ENCODE measurements around the gene MRTFB. TPM values are rescaled to one million over a fixed set of nuclear protein-coding genes. Genes with fewer than 3 reads are reported as not detected.

The MRTFB gene
- total and polyA plus RNA-seq, 2 of the 13 experiments (the other 11 are each of a cell fraction or from before 2014, with no cell fraction given), result 11.4 to 14.0 TPM

DNA sequence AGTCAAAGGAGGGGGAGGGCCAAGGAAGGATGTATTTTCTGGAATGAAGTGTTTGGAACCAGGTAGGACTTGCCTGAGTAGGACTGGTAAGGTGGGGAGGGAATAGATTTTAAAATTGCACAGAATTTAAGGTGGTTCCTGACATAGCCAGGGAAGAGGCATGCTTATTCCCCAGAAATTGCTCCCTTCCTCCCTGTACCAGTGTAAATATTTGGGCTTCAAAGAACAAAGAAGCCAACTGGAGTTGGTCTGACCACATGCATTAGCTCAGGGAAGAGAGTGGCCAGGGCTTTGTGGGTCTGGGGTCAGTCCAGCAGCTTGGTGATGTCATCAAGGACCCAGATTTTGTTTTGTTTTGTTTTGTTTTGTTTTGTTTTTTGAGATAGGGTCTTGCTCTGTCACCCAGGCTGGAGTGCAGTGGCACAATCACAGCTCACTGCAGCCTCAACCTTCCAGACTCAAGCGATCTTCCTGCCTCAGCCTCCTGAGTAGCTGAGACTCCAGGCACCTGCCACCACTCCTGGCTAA, 9.3 kb upstream of the MRTFB start:
- ChIA-PET CTCF (ENCODE audit: low intra/inter-chr PET ratio, low total read pairs) (no interaction called here), POLR2A (interaction anchor here (0.6 to 1.1 kb wide), 2 partner anchors 9 to 142 kb away, joined by 3 to 4 read pairs; partner anchors contain the start of gene ERCC4)
- no peak overlapping the region for H2AFZ ChIP-seq (ENCODE audit: low read length)
- H3K9ac ChIP-seq (ENCODE audit: insufficient read depth, low read depth, low read length), result no peak overlapping the region
- ATAC-seq (peak; percentile 70), DNase-seq (ENCODE audit: low spot score) (peak; percentile 38), FAIRE-seq (peak; percentile 69)
- no peak overlapping the region for H3K4me2 ChIP-seq (ENCODE audit: low read depth, low read length)
- H3K9me3 ChIP-seq (ENCODE audit: low read length), result 0 out of 2 replicates have a peak, but pooled peaks cover under 1% of the 10 kb centered on the region
- no peaks in the 10 kb centered on the region for H3K79me2 ChIP-seq (ENCODE audit: insufficient read depth, low read length)
- no peak overlapping the region for H3K27ac ChIP-seq (ENCODE audit: extremely low read length, insufficient read depth, low read length)
- no peaks in the 10 kb centered on the region for H4K20me1 ChIP-seq (ENCODE audit: insufficient read depth, low read length)
- no peaks in the 10 kb centered on the region for H3K36me3 ChIP-seq (replicated peaks in 1 of 2; ENCODE audit: control insufficient read depth in 1 of 2, insufficient read depth in 2 of 2, low read length in 2 of 2)
- no peak overlapping the region for H3K4me3 ChIP-seq (replicated peaks in 1 of 3; ENCODE audit: insufficient read depth in 1 of 3, low read depth in 2 of 3, low read length in 3 of 3)
- intact Hi-C loops (cut with micrococcal nuclease; ENCODE audit: unreplicated experiment), result no loop called here
- in situ Hi-C loops (cut with HindIII; ENCODE audit: extremely low pct_ligation_motif_present, low pct_unique_long_range_greater_than_20kb), result no loop called here
- BruUV-seq (replicated peaks), result no TSS peak
- H3K27me3 ChIP-seq (ENCODE audit: control insufficient read depth in 1 of 2, insufficient read depth in 2 of 2, low read length in 2 of 2), result 0 out of 5 replicates have a peak, but pooled peaks cover 3 to 12% of the 10 kb centered on the region in 2 experiments
- H3K4me1 ChIP-seq (ENCODE audit: insufficient read depth, low read length), result peaks cover 14% of the 10 kb centered on the region
- 97% methylated on average over 1 of the region's 1 CpG for WGBS (ENCODE audit: low lambda C conversion rate)
- 0 out of 2 replicates have a peak, but pooled peaks have one; percentile 0 for TF ChIP-seq TAF1 (CRISPR knock-in tag; IDR thresholded peaks at IDR 0.05)
- peak; percentile 47; the same call in 1 of the 2 replicates for TF ChIP-seq HMGXB3 (CRISPR knock-in tag; IDR thresholded peaks at IDR 0.05; ENCODE audit: borderline replicate concordance)
- no peak for TF ChIP-seq ZBTB37 (CRISPR knock-in tag; IDR thresholded peaks at IDR 0.05)
- TF ChIP-seq ZMAT3 (CRISPR knock-in tag; conservative IDR thresholded peaks at IDR 0.05), result no peak
- TF ChIP-seq, protein P1, sequence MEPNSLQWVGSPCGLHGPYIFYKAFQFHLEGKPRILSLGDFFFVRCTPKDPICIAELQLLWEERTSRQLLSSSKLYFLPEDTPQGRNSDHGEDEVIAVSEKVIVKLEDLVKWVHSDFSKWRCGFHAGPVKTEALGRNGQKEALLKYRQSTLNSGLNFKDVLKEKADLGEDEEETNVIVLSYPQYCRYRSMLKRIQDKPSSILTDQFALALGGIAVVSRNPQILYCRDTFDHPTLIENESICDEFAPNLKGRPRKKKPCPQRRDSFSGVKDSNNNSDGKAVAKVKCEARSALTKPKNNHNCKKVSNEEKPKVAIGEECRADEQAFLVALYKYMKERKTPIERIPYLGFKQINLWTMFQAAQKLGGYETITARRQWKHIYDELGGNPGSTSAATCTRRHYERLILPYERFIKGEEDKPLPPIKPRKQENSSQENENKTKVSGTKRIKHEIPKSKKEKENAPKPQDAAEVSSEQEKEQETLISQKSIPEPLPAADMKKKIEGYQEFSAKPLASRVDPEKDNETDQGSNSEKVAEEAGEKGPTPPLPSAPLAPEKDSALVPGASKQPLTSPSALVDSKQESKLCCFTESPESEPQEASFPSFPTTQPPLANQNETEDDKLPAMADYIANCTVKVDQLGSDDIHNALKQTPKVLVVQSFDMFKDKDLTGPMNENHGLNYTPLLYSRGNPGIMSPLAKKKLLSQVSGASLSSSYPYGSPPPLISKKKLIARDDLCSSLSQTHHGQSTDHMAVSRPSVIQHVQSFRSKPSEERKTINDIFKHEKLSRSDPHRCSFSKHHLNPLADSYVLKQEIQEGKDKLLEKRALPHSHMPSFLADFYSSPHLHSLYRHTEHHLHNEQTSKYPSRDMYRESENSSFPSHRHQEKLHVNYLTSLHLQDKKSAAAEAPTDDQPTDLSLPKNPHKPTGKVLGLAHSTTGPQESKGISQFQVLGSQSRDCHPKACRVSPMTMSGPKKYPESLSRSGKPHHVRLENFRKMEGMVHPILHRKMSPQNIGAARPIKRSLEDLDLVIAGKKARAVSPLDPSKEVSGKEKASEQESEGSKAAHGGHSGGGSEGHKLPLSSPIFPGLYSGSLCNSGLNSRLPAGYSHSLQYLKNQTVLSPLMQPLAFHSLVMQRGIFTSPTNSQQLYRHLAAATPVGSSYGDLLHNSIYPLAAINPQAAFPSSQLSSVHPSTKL (CRISPR knock-in tag; IDR thresholded peaks at IDR 0.05), result 0 out of 2 replicates have a peak, but pooled peaks have one; percentile 19
- TF ChIP-seq TCF7 (IDR thresholded peaks at IDR 0.05; ENCODE audit: low read depth), result no peak
- no peak for TF ChIP-seq SOX13 (IDR thresholded peaks at IDR 0.05)
- TF ChIP-seq SOX13 (CRISPR knock-in tag; conservative IDR thresholded peaks at IDR 0.05 in 1 of 2, IDR thresholded peaks at IDR 0.05 in 1 of 2), result peak in 1 of 2 experiments; percentile 49; a peak in 1 of 4 replicates
- TF ChIP-seq CREB1 (IDR thresholded peaks at IDR 0.05), result peak; percentile 77
- no peak for TF ChIP-seq CREB1 (CRISPR knock-in tag; IDR thresholded peaks at IDR 0.05)
- TF ChIP-seq, protein P2, sequence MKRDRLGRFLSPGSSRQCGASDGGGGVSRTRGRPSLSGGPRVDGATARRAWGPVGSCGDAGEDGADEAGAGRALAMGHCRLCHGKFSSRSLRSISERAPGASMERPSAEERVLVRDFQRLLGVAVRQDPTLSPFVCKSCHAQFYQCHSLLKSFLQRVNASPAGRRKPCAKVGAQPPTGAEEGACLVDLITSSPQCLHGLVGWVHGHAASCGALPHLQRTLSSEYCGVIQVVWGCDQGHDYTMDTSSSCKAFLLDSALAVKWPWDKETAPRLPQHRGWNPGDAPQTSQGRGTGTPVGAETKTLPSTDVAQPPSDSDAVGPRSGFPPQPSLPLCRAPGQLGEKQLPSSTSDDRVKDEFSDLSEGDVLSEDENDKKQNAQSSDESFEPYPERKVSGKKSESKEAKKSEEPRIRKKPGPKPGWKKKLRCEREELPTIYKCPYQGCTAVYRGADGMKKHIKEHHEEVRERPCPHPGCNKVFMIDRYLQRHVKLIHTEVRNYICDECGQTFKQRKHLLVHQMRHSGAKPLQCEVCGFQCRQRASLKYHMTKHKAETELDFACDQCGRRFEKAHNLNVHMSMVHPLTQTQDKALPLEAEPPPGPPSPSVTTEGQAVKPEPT (CRISPR knock-in tag; IDR thresholded peaks at IDR 0.05; ENCODE audit: low read depth), result peak; percentile 97; the same call in 1 of the 2 replicates
- 0 out of 2 replicates have a peak, but pooled peaks have one; percentile 7 for TF ChIP-seq FOXA3 (CRISPR knock-in tag; IDR thresholded peaks at IDR 0.05)

All from HepG2 (cell line).